HepG2 (cell line): ENCODE results near the gene FAIM2. TPM values are rescaled to one million over a fixed set of nuclear protein-coding genes. Genes with fewer than 3 reads are reported as not detected.
A peak's percentile ranks its signal among the peaks of the same experiment; 100 is the strongest.

Source experiments
- BRD4 ChIP-seq: sonication (generic); formaldehyde crosslinking; IDR thresholded peaks from 2 replicates; pipeline ENCODE4 v1.4.0; 2020; ENCODE audit warnings: missing genetic modification reagents
- FOXA1 ChIP-seq, 2 experiments: fragments of 450-650 bp in 1 of 2; sonication (generic) in 1 of 2; formaldehyde crosslinking in 1 of 2; IDR thresholded peaks; 2 replicates each; pipeline versions ENCODE4 v1.4.0 to v1.6.1; 2016 to 2020; ENCODE audit warnings: missing genetic modification reagents in 1 of 2
- KDM1A ChIP-seq: IDR thresholded peaks from 2 replicates; pipeline ENCODE4 v1.6.1; 2016; ENCODE audit warnings: missing compliant biosample characterization
- LCORL ChIP-seq, 2 experiments: fragments of 450-650 bp in 1 of 2; sonication (generic) in 1 of 2; formaldehyde crosslinking in 1 of 2; IDR thresholded peaks; 2 replicates each; pipeline versions ENCODE4 v1.5.0 to v1.6.1; 2017 to 2020; ENCODE audit warnings: antibody characterized with exemption in 1 of 2, missing genetic modification reagents in 1 of 2
- MAFF ChIP-seq: IDR thresholded peaks from 2 replicates; pipeline ENCODE4 v1.6.1; 2011; ENCODE audit warnings: low read depth, low read length, improper control_type of control experiment
- MLX ChIP-seq: IDR thresholded peaks from 2 replicates; pipeline ENCODE4 v1.6.1; 2016
- NCOR1 ChIP-seq: fragments of 200-600 bp; sonication (generic); IDR thresholded peaks from 2 replicates; pipeline ENCODE4 v1.7.0; 2017; ENCODE audit warnings: antibody characterized with exemption, low read length, borderline replicate concordance
- PLRG1 ChIP-seq: fragments of 450-650 bp; conservative IDR thresholded peaks from 2 replicates; pipeline ENCODE4 v1.6.1; 2016
- SAFB2 ChIP-seq: sonication (generic); formaldehyde crosslinking; IDR thresholded peaks from 2 replicates; pipeline ENCODE4 v1.5.1; 2020; ENCODE audit warnings: missing genetic modification reagents, low read depth, mild to moderate bottlenecking, borderline replicate concordance
- SMAD3 ChIP-seq: sonication (generic); formaldehyde crosslinking; IDR thresholded peaks from 2 replicates; pipeline ENCODE4 v1.4.0; 2020; ENCODE audit warnings: missing genetic modification reagents
- SP140L ChIP-seq: sonication (generic); formaldehyde crosslinking; IDR thresholded peaks from 2 replicates; pipeline ENCODE4 v1.4.0; 2020; ENCODE audit warnings: missing genetic modification reagents, borderline replicate concordance
- TBP ChIP-seq: sonication (generic); formaldehyde crosslinking; IDR thresholded peaks from 2 replicates; pipeline ENCODE4 v1.5.0; 2020; ENCODE audit warnings: missing genetic modification reagents
- ZFP41 ChIP-seq: sonication (generic); formaldehyde crosslinking; IDR thresholded peaks from 2 replicates; pipeline ENCODE4 v1.4.0; 2020; ENCODE audit warnings: mild to moderate bottlenecking, missing genetic modification reagents, borderline replicate concordance
- ZFP90 ChIP-seq: sonication (generic); formaldehyde crosslinking; IDR thresholded peaks from 2 replicates; pipeline ENCODE4 v1.8.0; 2022; ENCODE audit warnings: missing genetic modification reagents, mild to moderate bottlenecking, inconsistent platforms, borderline replicate concordance
- ZIK1 ChIP-seq: sonication (generic); formaldehyde crosslinking; IDR thresholded peaks from 2 replicates; pipeline ENCODE4 v1.5.0; 2020; ENCODE audit warnings: mild to moderate bottlenecking, low read depth, missing genetic modification reagents, borderline replicate concordance
- ZNF232 ChIP-seq: sonication (generic); formaldehyde crosslinking; IDR thresholded peaks from 2 replicates; pipeline ENCODE4 v1.4.0; 2020; ENCODE audit warnings: missing genetic modification reagents, borderline replicate concordance
- ZNF431 ChIP-seq: sonication (generic); formaldehyde crosslinking; IDR thresholded peaks from 2 replicates; pipeline ENCODE4 v1.9.0; 2022; ENCODE audit warnings: missing genetic modification reagents, low read depth, mild to moderate bottlenecking, borderline replicate concordance
- ZNF567 ChIP-seq: sonication (generic); formaldehyde crosslinking; IDR thresholded peaks from 2 replicates; pipeline ENCODE4 v1.8.1; 2023; ENCODE audit warnings: mild to moderate bottlenecking, missing genetic modification reagents, borderline replicate concordance
- ZNF672 ChIP-seq: sonication (generic); formaldehyde crosslinking; IDR thresholded peaks from 2 replicates; pipeline ENCODE4 v1.8.1; 2022; ENCODE audit warnings: missing genetic modification reagents
- ZNF772 ChIP-seq: sonication (generic); formaldehyde crosslinking; IDR thresholded peaks from 2 replicates; pipeline ENCODE4 v1.5.0; 2020; ENCODE audit warnings: mild to moderate bottlenecking, missing genetic modification reagents
- ZNF773 ChIP-seq: sonication (generic); formaldehyde crosslinking; IDR thresholded peaks from 2 replicates; pipeline ENCODE4 v1.4.0; 2020; ENCODE audit warnings: missing genetic modification reagents, borderline replicate concordance
- ZSCAN5A ChIP-seq: sonication (generic); formaldehyde crosslinking; IDR thresholded peaks from 2 replicates; pipeline ENCODE4 v1.8.0; 2022; ENCODE audit warnings: mild to moderate bottlenecking, missing genetic modification reagents, borderline replicate concordance
- polyA plus RNA-seq, 8 experiments: library from polyadenylated mRNA; depleted of rRNA in 3 of 8; stranded (reverse) in 7 of 8; unstranded in 1 of 8; fragments of >200 nt; fragmentation: Illumina TruSeq in 4 of 8; extraction: Trizol in 4 of 8; gene quantifications; 2 replicates each; pipeline versions ENCODE4 v1.2.1 to v1.2.3, GENCODE V29; 2011 to 2016; ENCODE audit warnings: low read depth in 4 of 8, missing spikeins in 1 of 8, mixed read lengths in 1 of 8; ENCODE audit not compliant: insufficient read depth in 1 of 8
- total RNA-seq, 5 experiments: library from RNA; depleted of rRNA; stranded (reverse); fragments of >200 nt; fragmentation: Illumina TruSeq; extraction: Trizol; gene quantifications; 2 replicates each; pipeline ENCODE4 v1.2.3, GENCODE V29; 2016; ENCODE audit warnings: low read depth in 1 of 5
- TF ChIP-seq, protein P1 (sequence below): sonication (generic); formaldehyde crosslinking; IDR thresholded peaks from 2 replicates; pipeline ENCODE4 v1.4.0; 2020; ENCODE audit warnings: missing genetic modification reagents, borderline replicate concordance

FAIM2 gene
- total and polyA plus RNA-seq, 2 of the 13 experiments (the other 11 are each of a cell fraction or from before 2014, with no cell fraction given): not detected

GRCh38 chr12:49842519-49843352 lies 61.0 kb downstream of the FAIM2 start, which contains the start of gene BCDIN3D (continued):
- TF ChIP-seq ZNF773 (CRISPR knock-in tag): peak; percentile 42; the same call in 1 of the 2 replicates
- TF ChIP-seq ZFP90 (CRISPR knock-in tag): 0 out of 2 replicates have a peak, but pooled peaks have one; percentile 16
- peak; percentile 43 for TF ChIP-seq SMAD3 (CRISPR knock-in tag)
- no peak for TF ChIP-seq ZIK1 (CRISPR knock-in tag)
- no peak for TF ChIP-seq ZFP41 (CRISPR knock-in tag)
- peak; percentile 69 for TF ChIP-seq ZNF772 (CRISPR knock-in tag)
- TF ChIP-seq KDM1A: no peak
- TF ChIP-seq, protein P1, sequence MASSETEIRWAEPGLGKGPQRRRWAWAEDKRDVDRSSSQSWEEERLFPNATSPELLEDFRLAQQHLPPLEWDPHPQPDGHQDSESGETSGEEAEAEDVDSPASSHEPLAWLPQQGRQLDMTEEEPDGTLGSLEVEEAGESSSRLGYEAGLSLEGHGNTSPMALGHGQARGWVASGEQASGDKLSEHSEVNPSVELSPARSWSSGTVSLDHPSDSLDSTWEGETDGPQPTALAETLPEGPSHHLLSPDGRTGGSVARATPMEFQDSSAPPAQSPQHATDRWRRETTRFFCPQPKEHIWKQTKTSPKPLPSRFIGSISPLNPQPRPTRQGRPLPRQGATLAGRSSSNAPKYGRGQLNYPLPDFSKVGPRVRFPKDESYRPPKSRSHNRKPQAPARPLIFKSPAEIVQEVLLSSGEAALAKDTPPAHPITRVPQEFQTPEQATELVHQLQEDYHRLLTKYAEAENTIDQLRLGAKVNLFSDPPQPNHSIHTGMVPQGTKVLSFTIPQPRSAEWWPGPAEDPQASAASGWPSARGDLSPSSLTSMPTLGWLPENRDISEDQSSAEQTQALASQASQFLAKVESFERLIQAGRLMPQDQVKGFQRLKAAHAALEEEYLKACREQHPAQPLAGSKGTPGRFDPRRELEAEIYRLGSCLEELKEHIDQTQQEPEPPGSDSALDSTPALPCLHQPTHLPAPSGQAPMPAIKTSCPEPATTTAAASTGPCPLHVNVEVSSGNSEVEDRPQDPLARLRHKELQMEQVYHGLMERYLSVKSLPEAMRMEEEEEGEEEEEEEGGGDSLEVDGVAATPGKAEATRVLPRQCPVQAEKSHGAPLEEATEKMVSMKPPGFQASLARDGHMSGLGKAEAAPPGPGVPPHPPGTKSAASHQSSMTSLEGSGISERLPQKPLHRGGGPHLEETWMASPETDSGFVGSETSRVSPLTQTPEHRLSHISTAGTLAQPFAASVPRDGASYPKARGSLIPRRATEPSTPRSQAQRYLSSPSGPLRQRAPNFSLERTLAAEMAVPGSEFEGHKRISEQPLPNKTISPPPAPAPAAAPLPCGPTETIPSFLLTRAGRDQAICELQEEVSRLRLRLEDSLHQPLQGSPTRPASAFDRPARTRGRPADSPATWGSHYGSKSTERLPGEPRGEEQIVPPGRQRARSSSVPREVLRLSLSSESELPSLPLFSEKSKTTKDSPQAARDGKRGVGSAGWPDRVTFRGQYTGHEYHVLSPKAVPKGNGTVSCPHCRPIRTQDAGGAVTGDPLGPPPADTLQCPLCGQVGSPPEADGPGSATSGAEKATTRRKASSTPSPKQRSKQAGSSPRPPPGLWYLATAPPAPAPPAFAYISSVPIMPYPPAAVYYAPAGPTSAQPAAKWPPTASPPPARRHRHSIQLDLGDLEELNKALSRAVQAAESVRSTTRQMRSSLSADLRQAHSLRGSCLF (CRISPR knock-in tag): no peak
- TF ChIP-seq ZNF431 (CRISPR knock-in tag): peak; percentile 91
- no peak for TF ChIP-seq SAFB2 (CRISPR knock-in tag)
- TF ChIP-seq MLX (CRISPR knock-in tag): no peak
- no peak for TF ChIP-seq ZSCAN5A
- no peak for TF ChIP-seq MAFF
- no peak; the same call in 1 of the 2 replicates for TF ChIP-seq BRD4
- TF ChIP-seq LCORL (IDR thresholded peaks at IDR 0.05): no peak
- no peak for TF ChIP-seq LCORL (CRISPR knock-in tag; IDR thresholded peaks at IDR 0.05)
- TF ChIP-seq TBP (CRISPR knock-in tag): no peak
- no peak for TF ChIP-seq ZNF567 (CRISPR knock-in tag)
- no peak for TF ChIP-seq SP140L
- no peak for TF ChIP-seq FOXA1 (IDR thresholded peaks at IDR 0.05)
- TF ChIP-seq FOXA1 (CRISPR knock-in tag; IDR thresholded peaks at IDR 0.05): no peak
- no peak for TF ChIP-seq ZNF672 (CRISPR knock-in tag)
- no peak for TF ChIP-seq NCOR1
- peak; percentile 84; the same call in 1 of the 2 replicates for TF ChIP-seq ZNF232 (CRISPR knock-in tag)
- no peak for TF ChIP-seq PLRG1
